ENCODE results near the gene PMPCA.

PMPCA gene, protein sequence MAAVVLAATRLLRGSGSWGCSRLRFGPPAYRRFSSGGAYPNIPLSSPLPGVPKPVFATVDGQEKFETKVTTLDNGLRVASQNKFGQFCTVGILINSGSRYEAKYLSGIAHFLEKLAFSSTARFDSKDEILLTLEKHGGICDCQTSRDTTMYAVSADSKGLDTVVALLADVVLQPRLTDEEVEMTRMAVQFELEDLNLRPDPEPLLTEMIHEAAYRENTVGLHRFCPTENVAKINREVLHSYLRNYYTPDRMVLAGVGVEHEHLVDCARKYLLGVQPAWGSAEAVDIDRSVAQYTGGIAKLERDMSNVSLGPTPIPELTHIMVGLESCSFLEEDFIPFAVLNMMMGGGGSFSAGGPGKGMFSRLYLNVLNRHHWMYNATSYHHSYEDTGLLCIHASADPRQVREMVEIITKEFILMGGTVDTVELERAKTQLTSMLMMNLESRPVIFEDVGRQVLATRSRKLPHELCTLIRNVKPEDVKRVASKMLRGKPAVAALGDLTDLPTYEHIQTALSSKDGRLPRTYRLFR

GRCh38 chr9:136410500-136411287, at the start of gene PMPCA, which contains the start of gene ENTR1:
PMPCA (plus strand) TSS chr9:136410658; CDS start chr9:136410669, 11 bp downstream.
ENTR1 (minus strand) TSS chr9:136410614; CDS start chr9:136410397, 217 bp downstream.
- DNase-seq (ENCODE audit: low read depth): peak; percentile 81

DNA sequence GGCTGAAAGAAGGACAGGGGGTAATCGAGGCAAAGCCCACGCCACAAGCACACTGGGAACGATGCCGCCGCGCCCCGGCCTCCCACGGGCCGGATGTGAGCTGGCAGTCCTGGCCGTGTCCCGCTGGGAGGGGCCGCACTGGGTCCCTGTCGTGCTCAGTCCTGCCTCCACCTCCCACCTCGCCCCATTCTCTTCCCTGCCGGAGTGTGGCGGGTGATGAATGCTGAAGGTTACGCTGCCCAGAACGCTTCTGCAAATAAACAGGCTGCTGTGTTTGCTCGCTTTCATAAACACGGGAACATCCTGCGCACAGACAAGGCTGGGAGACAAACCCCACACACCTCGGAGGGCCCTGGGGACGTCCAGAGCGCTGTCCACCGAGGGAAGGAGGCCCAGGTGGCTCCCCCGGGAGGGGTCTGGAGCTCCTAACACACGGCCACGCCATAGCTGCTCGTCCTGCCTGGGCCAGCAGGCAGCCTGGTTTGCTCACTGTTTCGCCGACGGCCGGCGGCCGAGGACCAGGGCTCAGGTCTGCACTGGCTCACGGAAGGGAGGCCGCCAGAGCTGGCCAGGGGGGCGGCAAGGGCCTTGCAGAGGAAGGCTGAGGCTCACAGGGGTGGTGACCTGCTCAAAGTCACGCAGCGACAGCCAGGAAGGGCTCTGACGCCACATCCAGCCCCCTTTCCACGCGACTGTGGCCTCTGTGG, 49.3 kb upstream of the PMPCA start:
- no peak for DNase-seq (ENCODE audit: low read depth)

DNA sequence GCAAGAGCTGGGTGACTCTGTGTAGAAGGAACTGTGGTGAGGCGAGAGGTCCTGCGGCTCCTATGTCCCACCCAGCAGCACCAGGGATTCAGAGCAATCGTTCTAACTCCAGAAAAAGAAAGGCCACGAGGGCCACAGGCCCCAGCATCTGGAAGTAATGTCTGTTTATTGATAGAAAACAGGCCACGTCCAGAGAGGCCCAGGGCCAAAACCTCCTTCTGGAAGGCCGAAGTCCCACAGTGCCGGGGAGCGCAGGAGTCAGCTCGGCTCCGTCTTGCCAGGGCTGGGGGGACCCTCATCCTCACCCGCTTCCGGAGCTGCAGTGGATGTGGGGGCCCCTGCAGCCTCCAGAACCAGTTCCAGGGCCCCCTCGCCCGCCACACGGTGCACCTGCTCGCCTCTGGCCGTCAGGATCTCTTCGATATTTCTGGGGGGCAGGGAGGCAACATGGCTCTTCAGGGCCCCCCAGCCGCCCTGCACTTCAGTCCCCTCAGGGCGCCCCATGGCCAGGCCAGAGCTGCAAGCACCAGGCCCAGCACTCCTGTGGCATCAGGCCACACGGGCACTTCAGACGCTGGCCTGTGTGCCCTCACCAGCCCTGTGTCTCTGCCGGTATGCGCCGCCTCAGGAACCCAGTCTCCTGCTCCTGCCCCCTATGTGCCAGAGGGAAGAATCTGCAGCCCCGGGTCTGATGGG, 48.6 kb upstream of the PMPCA start:
- DNase-seq (ENCODE audit: low read depth): no peak

DNA sequence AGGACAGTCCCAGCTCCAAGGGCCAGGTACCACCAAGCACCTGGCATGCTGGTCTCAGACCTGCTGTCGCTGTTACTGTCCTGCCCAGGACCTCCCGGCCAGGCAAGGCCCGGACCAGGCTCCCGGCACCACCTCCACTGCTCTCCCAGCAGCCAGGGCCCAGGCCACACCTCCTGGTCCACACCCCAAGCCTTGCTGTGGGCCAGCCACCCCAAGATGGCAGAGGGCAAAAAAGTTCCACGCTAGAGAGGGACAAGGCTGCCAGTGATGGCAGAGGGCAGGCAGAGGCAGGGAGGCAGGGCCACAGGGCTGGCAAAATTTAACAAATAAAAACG, 48.0 kb upstream of the PMPCA start:
- no peak for DNase-seq (ENCODE audit: low read depth)

DNA sequence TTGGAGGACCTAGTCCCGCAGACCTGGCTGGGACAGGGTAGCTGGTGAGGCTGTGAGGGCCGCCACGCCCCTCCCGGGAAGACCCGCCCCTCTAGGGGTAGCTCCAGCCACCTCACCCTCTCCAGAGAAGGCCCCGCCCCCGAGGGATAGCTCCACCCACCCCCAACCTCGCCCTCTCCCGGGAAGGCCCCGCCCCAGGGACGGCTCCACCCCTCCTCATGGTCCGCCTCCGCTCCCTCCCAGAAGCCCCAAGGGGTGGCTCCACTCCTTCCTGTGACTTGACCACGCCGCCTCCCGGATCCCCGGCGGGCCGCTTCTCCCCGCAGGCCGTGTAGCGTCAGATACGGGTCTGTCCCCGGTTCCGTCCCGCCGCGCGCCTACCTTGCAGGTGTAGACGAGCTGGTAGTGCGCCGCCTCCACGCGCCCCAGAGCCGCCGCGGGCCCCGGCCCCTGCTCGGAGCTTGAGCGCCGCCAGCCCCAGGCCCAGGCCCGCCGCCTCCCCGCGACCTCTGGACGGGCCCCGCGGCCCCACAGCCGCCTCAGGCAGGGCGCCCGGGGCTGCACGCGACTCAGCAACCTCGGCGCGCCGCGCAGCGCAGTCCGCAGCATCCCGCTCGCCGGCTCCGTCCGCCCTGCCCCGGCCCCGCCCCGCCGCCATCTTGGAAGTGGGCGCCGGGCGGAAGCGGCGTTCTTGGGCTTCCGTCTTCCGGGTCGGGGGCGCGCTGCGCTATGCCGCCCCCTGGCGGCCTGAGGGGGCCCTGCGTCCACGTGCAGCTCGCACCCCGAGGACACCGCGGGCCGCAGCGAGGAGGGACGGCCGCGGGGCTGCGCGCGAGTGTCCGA, 47.1 kb upstream of the PMPCA start, which contains the start of gene DNLZ:
Gene DNLZ (minus strand): TSS at position 639 of the 843 bp plus-strand sequence. CDS start 30 bp downstream, at position 609.
- peak; percentile 90 for DNase-seq (ENCODE audit: low read depth)

GRCh38 chr9:136363949-136364748, 46.3 kb upstream of the PMPCA start:
- DNase-seq (ENCODE audit: low read depth): no peak

- no peak for DNase-seq (ENCODE audit: low read depth)
Observed at GRCh38 chr9:136364942-136365774, 45.3 kb upstream of the PMPCA start.

DNA sequence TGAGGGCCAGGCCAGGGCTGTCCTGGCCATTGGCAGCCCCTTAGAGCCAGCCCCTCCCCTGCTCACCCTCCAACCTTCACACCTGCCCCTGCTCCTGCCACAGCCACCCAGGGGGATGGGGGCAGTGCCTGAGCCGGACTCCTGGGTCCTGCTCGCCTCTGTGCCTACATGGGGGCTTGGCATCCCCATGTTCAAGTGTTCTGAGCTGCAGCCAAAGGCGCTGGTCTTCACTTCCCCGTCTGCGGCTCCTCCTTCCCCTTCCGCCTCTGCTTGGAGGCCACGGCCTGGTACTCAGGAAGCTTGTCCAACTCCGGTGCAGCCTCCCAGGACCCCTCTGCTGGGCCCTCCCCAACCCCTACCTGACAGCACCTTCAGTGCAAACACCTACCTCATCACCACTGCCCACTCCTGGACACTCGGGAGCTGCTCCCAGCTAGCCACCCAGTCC, 44.7 kb upstream of the PMPCA start:
- DNase-seq (ENCODE audit: low read depth): no peak

- no peak for DNase-seq (ENCODE audit: low read depth)
Observed at GRCh38 chr9:136366826-136367225, 43.6 kb upstream of the PMPCA start.

DNA sequence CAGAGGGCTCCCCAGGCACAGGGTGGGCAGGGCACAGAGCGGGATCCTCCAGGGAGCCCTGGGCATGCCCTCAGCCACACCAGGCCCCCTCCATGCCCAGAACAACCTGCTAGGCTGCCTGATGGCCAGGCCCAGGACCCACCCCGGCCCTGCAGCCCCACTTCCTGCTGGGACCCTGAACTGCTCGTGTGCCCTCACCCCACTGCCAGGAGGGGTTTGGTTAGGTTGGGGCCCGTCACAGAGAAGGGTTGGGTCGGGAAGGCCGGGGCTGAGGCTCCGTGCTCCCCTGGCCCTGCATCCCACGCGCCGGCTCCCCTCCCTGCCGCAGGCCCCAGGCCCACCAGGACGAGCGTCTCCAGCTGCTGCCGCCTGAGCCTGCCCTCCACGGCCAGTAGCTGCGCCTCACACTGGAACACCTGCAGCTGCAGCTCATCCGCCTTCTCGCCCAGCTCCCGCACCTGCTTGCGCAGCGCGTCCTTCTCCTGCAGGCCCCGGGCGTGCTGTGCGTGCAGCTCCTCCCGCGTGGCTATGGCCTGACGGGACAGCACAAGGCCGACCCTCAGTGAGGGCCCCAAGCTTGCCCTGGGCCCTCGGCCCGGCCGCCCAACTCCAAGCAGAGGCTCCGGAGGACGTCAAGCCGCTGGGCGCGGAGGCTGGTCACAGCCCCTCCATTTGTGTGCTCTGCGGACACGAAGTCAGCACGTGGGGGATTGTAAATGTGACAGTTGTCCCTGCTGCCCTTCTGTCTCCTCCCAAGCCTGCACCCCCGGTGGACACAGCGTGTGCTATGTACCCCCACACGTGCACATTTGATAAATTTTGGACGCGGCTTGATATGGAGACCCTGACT, 42.9 kb upstream of the PMPCA start:
- DNase-seq (ENCODE audit: low read depth): no peak

DNA sequence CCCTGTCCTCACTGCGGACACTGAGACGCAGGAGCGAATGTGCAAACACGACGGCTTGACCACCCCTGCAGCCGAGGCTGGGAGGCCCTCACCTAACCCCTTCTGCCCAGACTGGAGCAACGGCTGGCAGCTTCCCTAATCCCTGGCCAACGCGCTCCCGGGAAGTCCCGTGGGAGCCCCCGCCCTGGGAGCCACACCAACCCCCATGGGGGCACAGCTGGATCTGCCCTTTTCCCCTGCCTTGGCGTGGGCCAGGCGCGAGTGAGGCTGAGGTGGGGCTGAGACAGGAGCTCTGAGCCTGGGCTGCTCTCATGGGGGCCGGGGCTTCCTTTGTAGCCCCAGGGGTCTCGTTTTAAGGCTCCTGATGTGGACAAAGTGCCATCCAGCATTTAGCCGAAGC, 42.3 kb upstream of the PMPCA start:
- DNase-seq (ENCODE audit: low read depth): no peak

DNA sequence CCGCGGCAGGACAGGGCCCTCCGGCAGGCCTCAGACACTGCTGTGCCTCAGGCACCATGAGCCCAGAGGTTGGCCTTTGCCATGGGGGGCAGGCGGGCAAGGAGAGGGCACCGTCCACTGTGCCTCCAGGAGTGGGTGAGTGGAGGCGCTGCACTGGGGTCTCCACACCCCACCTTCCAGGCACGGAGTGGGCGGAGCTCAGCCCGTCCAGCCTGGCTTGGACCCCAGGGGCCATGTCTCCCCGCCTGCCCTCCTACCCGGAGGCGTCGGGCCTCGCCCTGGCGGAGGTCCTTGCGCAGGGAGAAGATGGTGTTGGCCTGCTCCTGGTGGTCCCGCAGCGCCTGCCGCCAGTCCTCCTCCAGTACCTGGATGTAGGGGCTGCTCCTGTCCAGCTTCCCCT, 40.4 kb upstream of the PMPCA start:
- DNase-seq (ENCODE audit: low read depth): no peak

- DNase-seq (ENCODE audit: low read depth): no peak
Observed at GRCh38 chr9:136370687-136371532, 39.5 kb upstream of the PMPCA start.

DNA sequence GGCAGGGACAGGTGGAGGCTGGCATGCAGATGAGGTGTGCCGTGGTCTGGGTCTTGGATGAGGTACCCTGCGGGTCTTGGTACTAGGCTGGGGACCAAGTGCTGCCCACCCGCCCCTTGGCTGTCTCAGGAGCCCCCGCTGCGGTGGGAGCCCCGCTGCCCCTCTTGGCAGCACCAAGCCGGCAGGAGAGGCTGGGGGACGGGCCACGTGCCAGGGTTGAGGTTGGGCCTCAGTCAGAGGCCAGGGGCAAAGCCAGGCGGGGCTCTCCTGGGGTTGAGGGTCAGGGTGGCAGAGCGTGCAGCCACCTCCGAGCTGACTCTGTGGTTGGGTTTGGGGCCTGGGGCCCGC, 39.0 kb upstream of the PMPCA start:
- DNase-seq (ENCODE audit: low read depth): no peak

DNA sequence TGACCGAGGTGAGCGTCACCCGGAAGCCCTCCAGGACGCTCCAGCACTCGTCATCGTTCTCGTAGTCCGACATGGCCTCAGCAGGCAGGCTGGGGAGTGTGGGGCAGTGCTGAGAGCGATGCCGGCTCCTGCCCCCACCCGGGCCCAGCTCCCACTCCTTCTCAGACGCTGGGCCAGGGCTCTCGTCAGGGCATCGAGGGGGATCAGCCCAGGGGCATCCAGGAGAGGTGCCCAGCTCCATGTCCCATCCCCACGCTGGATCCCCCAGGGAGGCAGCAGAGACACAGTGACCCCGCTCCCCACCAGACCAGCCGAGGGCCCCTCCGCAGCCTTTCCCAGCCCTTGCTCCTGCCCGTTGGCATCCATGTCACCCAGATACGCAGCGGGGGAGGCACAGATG, 38.5 kb upstream of the PMPCA start:
- no peak for DNase-seq (ENCODE audit: low read depth)

DNA sequence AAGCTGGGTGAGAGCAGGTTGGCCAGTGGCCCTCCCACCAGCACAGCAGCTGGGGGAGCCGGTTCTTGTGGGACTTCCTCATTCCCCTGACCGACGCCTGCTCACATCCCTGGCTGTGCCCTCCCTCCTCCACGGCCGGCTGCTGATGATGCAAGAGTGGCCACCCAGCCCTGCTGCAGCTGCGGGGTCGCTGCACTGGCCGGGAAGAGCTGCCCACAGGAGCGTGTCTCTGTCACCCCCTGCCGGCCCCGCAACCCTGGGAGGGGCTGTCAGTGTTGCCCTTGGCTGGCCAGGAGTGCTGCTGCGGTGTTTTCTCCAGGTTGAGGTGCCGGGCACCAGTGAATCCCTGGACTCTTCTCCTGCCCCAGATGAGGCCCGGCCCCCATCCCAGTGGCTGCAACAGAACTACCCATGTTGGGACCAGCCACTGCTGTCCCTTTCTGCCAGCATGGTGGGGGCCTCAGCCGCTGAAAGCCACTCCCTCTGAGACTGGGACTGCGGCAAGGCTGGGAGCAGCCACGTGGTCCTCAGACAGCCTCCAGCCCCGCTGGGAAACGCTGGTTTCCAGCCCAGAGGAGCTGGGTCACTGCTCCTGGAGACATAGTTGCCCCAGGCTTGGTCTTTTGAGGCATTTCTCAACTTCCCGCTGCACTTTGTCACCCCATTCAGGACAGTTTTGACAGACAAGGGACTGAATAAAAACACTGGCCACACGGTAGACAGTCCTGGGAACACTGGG, 37.7 kb upstream of the PMPCA start:
- DNase-seq (ENCODE audit: low read depth): peak; percentile 69

Data from CMK (cell line).